Bladder microvascular endothelial cell (primary cell): Measurements from ENCODE around the gene NAT10. TPM values are rescaled to one million over a fixed set of nuclear protein-coding genes. Genes with fewer than 3 reads are reported as not detected.

Experiments used
- total RNA-seq: library from RNA; depleted of rRNA; stranded (reverse); fragments of >200 nt; gene quantifications from 2 replicates; pipeline ENCODE4 v1.2.3, GENCODE V29; 2014

The NAT10 gene
- total RNA-seq, result 10.4 and 30.9 TPM in 2 replicates

DNA sequence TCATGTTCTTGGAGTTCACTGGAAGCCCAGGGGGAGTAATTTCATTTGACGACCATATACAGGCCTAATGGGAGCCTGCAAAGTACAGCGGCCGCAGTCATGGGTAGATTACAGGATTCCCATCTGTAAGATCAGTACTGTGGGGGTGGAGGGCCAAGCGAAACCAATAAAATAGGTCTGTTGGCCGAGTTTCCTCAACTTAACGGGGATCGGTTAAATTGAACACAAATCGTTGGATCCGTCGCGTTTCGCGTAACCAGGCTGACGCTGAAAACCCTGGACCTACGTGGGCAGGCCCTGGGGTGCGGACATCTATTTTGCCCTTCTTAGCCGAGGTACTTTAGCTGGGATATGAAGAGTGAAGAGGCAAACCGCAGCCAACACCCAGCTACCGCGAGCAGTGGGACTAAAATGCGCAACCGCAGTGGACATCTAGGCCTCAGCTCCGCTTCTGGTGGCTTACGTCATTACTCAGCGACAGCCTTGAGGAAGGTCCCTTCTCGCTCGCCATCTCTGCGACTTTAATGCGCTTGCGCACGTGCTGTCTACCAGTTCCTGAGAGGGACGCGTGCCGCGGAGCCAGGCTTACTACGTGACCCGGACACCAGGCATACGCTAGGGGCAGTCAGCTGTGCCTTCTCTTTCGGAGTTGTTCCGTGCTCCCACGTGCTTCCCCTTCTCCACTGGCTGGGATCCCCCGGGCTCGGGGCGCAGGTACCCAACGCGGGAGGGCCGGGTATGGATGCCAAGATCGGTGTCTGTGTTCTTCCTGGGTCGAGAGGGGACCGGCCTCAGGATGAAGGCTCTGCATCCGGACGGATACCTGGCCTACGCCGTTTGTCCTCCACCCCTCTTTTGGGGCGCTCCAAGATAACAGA lies at the start of gene NAT10:
Gene NAT10, plus strand, starts transcription at position 551 of the 878 bp plus-strand sequence. CDS start 2,597 bp downstream, outside the sequence.

Other genes starting within 250 kb of the NAT10 start
- 53.1 and 55.9 TPM in 2 replicates for gene LMO2, start 213.6 kb upstream of the NAT10 start, total RNA-seq
- 156 and 275 TPM in 2 replicates for gene CAPRIN1, start 53.9 kb upstream of the NAT10 start, total RNA-seq